ENCODE measurements around the gene AGL.

Gene AGL

GRCh38 chr1:99820546-99820945 is 29.6 kb upstream of the AGL start:
- Histone ChIP-seq H3K9me3 (ENCODE audit: insufficient read depth, low read depth, low read length) (0 out of 2 replicates have a peak, but pooled peaks cover 3% of the 10 kb centered on the region), H4K20me1 (ENCODE audit: insufficient read depth, low read length, poor library complexity, severe bottlenecking) (no peaks in the 10 kb centered on the region), H3K4me3 (ENCODE audit: low read length, poor library complexity, severe bottlenecking) (no peak overlapping the region), H3K4me2 (ENCODE audit: low read depth, low read length, poor library complexity, severe bottlenecking) (peak overlapping the region; percentile 35), H3K27me3 (ENCODE audit: insufficient read depth, low read length, poor library complexity, severe bottlenecking) (no peaks in the 10 kb centered on the region), H2AFZ (ENCODE audit: low read length) (peak overlapping the region; percentile 74), H3K36me3 (ENCODE audit: insufficient read depth, low read length) (no peaks in the 10 kb centered on the region), H3K9me2 (replicated peaks; ENCODE audit: low read depth, low read length) (no peaks in the 10 kb centered on the region), H3K79me2 (ENCODE audit: insufficient read depth, low read length) (no peaks in the 10 kb centered on the region), H3K9ac (ENCODE audit: low read depth, low read length, poor library complexity, severe bottlenecking) (no peak overlapping the region), H3F3A (ENCODE audit: low read depth) (no peaks in the 10 kb centered on the region), H3K4me1 (ENCODE audit: insufficient read depth, low read length, poor library complexity, severe bottlenecking) (peaks cover 6% of the 10 kb centered on the region)
- TF ChIP-seq EZH2phosphoT487 (IDR thresholded peaks at IDR 0.05; ENCODE audit: borderline replicate concordance) = no peak
- TF ChIP-seq, protein P1, sequence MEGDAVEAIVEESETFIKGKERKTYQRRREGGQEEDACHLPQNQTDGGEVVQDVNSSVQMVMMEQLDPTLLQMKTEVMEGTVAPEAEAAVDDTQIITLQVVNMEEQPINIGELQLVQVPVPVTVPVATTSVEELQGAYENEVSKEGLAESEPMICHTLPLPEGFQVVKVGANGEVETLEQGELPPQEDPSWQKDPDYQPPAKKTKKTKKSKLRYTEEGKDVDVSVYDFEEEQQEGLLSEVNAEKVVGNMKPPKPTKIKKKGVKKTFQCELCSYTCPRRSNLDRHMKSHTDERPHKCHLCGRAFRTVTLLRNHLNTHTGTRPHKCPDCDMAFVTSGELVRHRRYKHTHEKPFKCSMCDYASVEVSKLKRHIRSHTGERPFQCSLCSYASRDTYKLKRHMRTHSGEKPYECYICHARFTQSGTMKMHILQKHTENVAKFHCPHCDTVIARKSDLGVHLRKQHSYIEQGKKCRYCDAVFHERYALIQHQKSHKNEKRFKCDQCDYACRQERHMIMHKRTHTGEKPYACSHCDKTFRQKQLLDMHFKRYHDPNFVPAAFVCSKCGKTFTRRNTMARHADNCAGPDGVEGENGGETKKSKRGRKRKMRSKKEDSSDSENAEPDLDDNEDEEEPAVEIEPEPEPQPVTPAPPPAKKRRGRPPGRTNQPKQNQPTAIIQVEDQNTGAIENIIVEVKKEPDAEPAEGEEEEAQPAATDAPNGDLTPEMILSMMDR (conservative IDR thresholded peaks at IDR 0.05; ENCODE audit: low read length) = no peak

GRCh38 chr1:99825098-99825497 is 25.1 kb upstream of the AGL start:
- H3K79me2 ChIP-seq (ENCODE audit: insufficient read depth, low read length) = no peaks in the 10 kb centered on the region
- no peak overlapping the region for H2AFZ ChIP-seq (ENCODE audit: low read length)
- H4K20me1 ChIP-seq (ENCODE audit: insufficient read depth, low read length, poor library complexity, severe bottlenecking) = no peaks in the 10 kb centered on the region
- H3K36me3 ChIP-seq (ENCODE audit: insufficient read depth, low read length) = no peaks in the 10 kb centered on the region
- no peaks in the 10 kb centered on the region for H3K9me2 ChIP-seq (replicated peaks; ENCODE audit: low read depth, low read length)
- no peaks in the 10 kb centered on the region for H3K27me3 ChIP-seq (ENCODE audit: insufficient read depth, low read length, poor library complexity, severe bottlenecking)
- TF ChIP-seq, protein P1 (conservative IDR thresholded peaks at IDR 0.05; ENCODE audit: low read length) = no peak
- no peak for TF ChIP-seq EZH2phosphoT487 (IDR thresholded peaks at IDR 0.05; ENCODE audit: borderline replicate concordance)
- no peak overlapping the region for H3K9ac ChIP-seq (ENCODE audit: low read depth, low read length, poor library complexity, severe bottlenecking)
- peaks cover 6% of the 10 kb centered on the region for H3K4me1 ChIP-seq (ENCODE audit: insufficient read depth, low read length, poor library complexity, severe bottlenecking)
- H3K4me2 ChIP-seq (ENCODE audit: low read depth, low read length, poor library complexity, severe bottlenecking) = no peak overlapping the region
- H3K4me3 ChIP-seq (ENCODE audit: low read length, poor library complexity, severe bottlenecking) = no peak overlapping the region
- no peaks in the 10 kb centered on the region for H3F3A ChIP-seq (ENCODE audit: low read depth)
- 0 out of 2 replicates have a peak, but pooled peaks cover 3% of the 10 kb centered on the region for H3K9me3 ChIP-seq (ENCODE audit: insufficient read depth, low read depth, low read length)

DNA sequence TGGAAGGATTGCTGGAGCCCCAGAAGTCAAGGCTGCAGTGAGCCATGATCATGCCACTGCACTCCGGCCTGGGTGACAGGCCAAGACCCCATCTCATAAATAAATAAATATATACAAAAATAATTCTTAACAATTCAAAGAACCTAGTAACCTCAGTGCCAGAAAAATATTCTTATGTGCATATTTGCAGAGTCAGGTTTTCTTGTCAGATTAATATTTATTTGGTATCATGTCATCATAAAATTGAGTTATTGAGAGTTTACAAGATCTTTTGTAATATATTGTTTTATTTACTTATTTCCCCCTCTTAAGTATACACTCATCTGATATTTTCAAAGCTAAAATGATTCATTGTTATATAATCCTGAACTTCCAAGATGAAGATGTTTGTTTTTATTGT is 24.5 kb upstream of the AGL start:
- TF ChIP-seq, protein P1 (conservative IDR thresholded peaks at IDR 0.05; ENCODE audit: low read length) = no peak
- TF ChIP-seq EZH2phosphoT487 (IDR thresholded peaks at IDR 0.05; ENCODE audit: borderline replicate concordance) = no peak
- Histone ChIP-seq H3K4me1 (ENCODE audit: insufficient read depth, low read length, poor library complexity, severe bottlenecking) (peaks cover 3% of the 10 kb centered on the region), H3K79me2 (ENCODE audit: insufficient read depth, low read length) (no peaks in the 10 kb centered on the region), H3K9ac (ENCODE audit: low read depth, low read length, poor library complexity, severe bottlenecking) (no peak overlapping the region), H3K9me2 (replicated peaks; ENCODE audit: low read depth, low read length) (no peaks in the 10 kb centered on the region), H2AFZ (ENCODE audit: low read length) (no peak overlapping the region), H3F3A (ENCODE audit: low read depth) (no peaks in the 10 kb centered on the region), H3K27me3 (ENCODE audit: insufficient read depth, low read length, poor library complexity, severe bottlenecking) (no peaks in the 10 kb centered on the region), H3K4me2 (ENCODE audit: low read depth, low read length, poor library complexity, severe bottlenecking) (no peak overlapping the region), H3K4me3 (ENCODE audit: low read length, poor library complexity, severe bottlenecking) (no peak overlapping the region), H3K36me3 (ENCODE audit: insufficient read depth, low read length) (no peaks in the 10 kb centered on the region), H4K20me1 (ENCODE audit: insufficient read depth, low read length, poor library complexity, severe bottlenecking) (no peaks in the 10 kb centered on the region), H3K9me3 (ENCODE audit: insufficient read depth, low read depth, low read length) (0 out of 2 replicates have a peak, but pooled peaks cover 3% of the 10 kb centered on the region)

Data from Loucy (cell line).